Liver (tissue), 9 donors: ENCODE results near the gene SPDYA. TPM values are rescaled to one million over a fixed set of nuclear protein-coding genes. Genes with fewer than 3 reads are reported as not detected.

Source experiments
- DNase-seq: peaks from one replicate; pipeline ENCODE4 v3.0.0-alpha.2; 2017; ENCODE audit warnings: low spot score
- H3K27ac ChIP-seq, 2 donors: one replicate each; pipeline ENCODE4 v1.7.0; 2013; ENCODE audit warnings: inconsistent platforms in 2 of 2, low read length in 2 of 2, control low read depth in 1 of 2, low read depth in 1 of 2, mild to moderate bottlenecking in 1 of 2
- H3K27me3 ChIP-seq, 4 donors: one replicate each; pipeline versions ENCODE4 v1.6.1 to v1.7.0; 2013; ENCODE audit warnings: low read length in 3 of 4, inconsistent platforms in 1 of 4, mild to moderate bottlenecking in 1 of 4, moderate library complexity in 1 of 4; ENCODE audit not compliant: control insufficient read depth in 4 of 4, insufficient read depth in 4 of 4
- H3K36me3 ChIP-seq, 4 donors: one replicate each; pipeline versions ENCODE4 v1.6.1 to v1.7.0; 2013; ENCODE audit warnings: low read length in 3 of 4, mild to moderate bottlenecking in 3 of 4, low read depth in 1 of 4, moderate library complexity in 1 of 4; ENCODE audit not compliant: control insufficient read depth in 4 of 4, insufficient read depth in 3 of 4
- H3K4me1 ChIP-seq, 4 donors: one replicate each; pipeline versions ENCODE4 v1.6.1 to v1.7.0; 2013; ENCODE audit warnings: low read length in 3 of 4, mild to moderate bottlenecking in 3 of 4, moderate library complexity in 1 of 4; ENCODE audit not compliant: control insufficient read depth in 4 of 4, insufficient read depth in 4 of 4
- H3K4me3 ChIP-seq, 3 donors: one replicate each; pipeline versions ENCODE4 v1.6.1 to v1.7.0; 2013; ENCODE audit warnings: low read length in 3 of 3, control low read depth in 1 of 3, low read depth in 1 of 3, mild to moderate bottlenecking in 1 of 3
- H3K9ac ChIP-seq, 2 donors: one replicate each; pipeline ENCODE4 v1.7.0; 2013; ENCODE audit warnings: low read length in 2 of 2, mild to moderate bottlenecking in 2 of 2, moderate library complexity in 2 of 2, control low read depth in 1 of 2, low read depth in 1 of 2
- H3K9me3 ChIP-seq, 4 donors: one replicate each; pipeline versions ENCODE4 v1.6.1 to v1.7.0; 2013; ENCODE audit warnings: low read length in 3 of 4; ENCODE audit not compliant: control insufficient read depth in 4 of 4
- ATF3 ChIP-seq: IDR thresholded peaks from 2 replicates; pipeline ENCODE4 v1.6.1; 2016; ENCODE audit warnings: antibody characterized with exemption
- CTCF ChIP-seq: fragments of 150-350 bp; IDR thresholded peaks from 2 replicates; pipeline ENCODE4 v1.5.1; 2017; ENCODE audit warnings: improper control_type of control experiment, low read depth, low read length; ENCODE audit not compliant: missing input control
- EGR1 ChIP-seq, 2 donors: IDR thresholded peaks; 2 replicates each; pipeline ENCODE4 v1.6.1; 2016 to 2018; ENCODE audit warnings: antibody characterized with exemption in 2 of 2, low read depth in 2 of 2
- FOXA1 ChIP-seq: IDR thresholded peaks from 2 replicates; pipeline ENCODE4 v1.6.1; 2016; ENCODE audit warnings: antibody characterized with exemption
- FOXA2 ChIP-seq: IDR thresholded peaks from 2 replicates; pipeline ENCODE4 v1.6.1; 2016; ENCODE audit warnings: antibody characterized with exemption
- GABPA ChIP-seq, 2 donors: IDR thresholded peaks in 1 of 2; conservative IDR thresholded peaks in 1 of 2; 2 replicates each; pipeline ENCODE4 v1.6.1; 2016; ENCODE audit warnings: antibody characterized with exemption in 2 of 2, mild to moderate bottlenecking in 1 of 2, moderate library complexity in 1 of 2
- HNF4A ChIP-seq, 2 donors: conservative IDR thresholded peaks; 2 replicates each; pipeline ENCODE4 v1.6.1; 2016; ENCODE audit warnings: antibody characterized with exemption in 2 of 2, mild to moderate bottlenecking in 2 of 2
- HNF4G ChIP-seq: IDR thresholded peaks from 2 replicates; pipeline ENCODE4 v1.6.1; 2016; ENCODE audit warnings: antibody characterized with exemption
- JUND ChIP-seq, 2 donors: IDR thresholded peaks; 2 replicates each; pipeline ENCODE4 v1.6.1; 2016; ENCODE audit warnings: antibody characterized with exemption in 2 of 2
- MAX ChIP-seq: IDR thresholded peaks from 2 replicates; pipeline ENCODE4 v1.6.1; 2016; ENCODE audit warnings: antibody characterized with exemption
- NR2F2 ChIP-seq: IDR thresholded peaks from 2 replicates; pipeline ENCODE4 v1.6.1; 2016; ENCODE audit warnings: antibody characterized with exemption
- RAD21 ChIP-seq, 2 donors: IDR thresholded peaks; 2 replicates each; pipeline ENCODE4 v1.6.1; 2016; ENCODE audit warnings: antibody characterized with exemption in 2 of 2, mild to moderate bottlenecking in 2 of 2
- REST ChIP-seq: IDR thresholded peaks from 2 replicates; pipeline ENCODE4 v1.6.1; 2016; ENCODE audit warnings: antibody characterized with exemption, mild to moderate bottlenecking
- RXRA ChIP-seq, 2 donors: IDR thresholded peaks; 2 replicates each; pipeline ENCODE4 v1.6.1; 2017 to 2018; ENCODE audit warnings: antibody characterized with exemption in 2 of 2, mild to moderate bottlenecking in 1 of 2
- SP1 ChIP-seq: IDR thresholded peaks from 2 replicates; pipeline ENCODE4 v1.6.1; 2018; ENCODE audit warnings: antibody characterized with exemption, mild to moderate bottlenecking
- TAF1 ChIP-seq: conservative IDR thresholded peaks from 2 replicates; pipeline ENCODE4 v1.6.1; 2016; ENCODE audit warnings: antibody characterized with exemption, mild to moderate bottlenecking
- YY1 ChIP-seq: IDR thresholded peaks from 2 replicates; pipeline ENCODE4 v1.6.1; 2016; ENCODE audit warnings: antibody characterized with exemption, mild to moderate bottlenecking
- ZBTB33 ChIP-seq: IDR thresholded peaks from 2 replicates; pipeline ENCODE4 v1.6.1; 2016; ENCODE audit warnings: antibody characterized with exemption
- WGBS: extraction: QIAGEN DNeasy Blood & Tissue Kit; methylation state at CpG from one replicate; pipeline ENCODE4 v1.1.7; 2013; 5-methylcytosine and 5-hydroxymethylcytosine counted together
- polyA plus RNA-seq, 2 donors: library from polyadenylated mRNA; stranded (reverse) in 1 of 2; unstranded in 1 of 2; fragments of 200-250 nt in 1 of 2; fragments of >200 nt in 1 of 2; fragmentation: Nextera tagmentation in 1 of 2; extraction: Ambion mirVana in 1 of 2; gene quantifications; one replicate each; pipeline versions ENCODE4 v1.2.1 to v1.2.3, GENCODE V29; 2013 to 2015
- total RNA-seq, 2 donors: library from RNA; depleted of rRNA; stranded (reverse); fragments of >200 nt; gene quantifications; one replicate each; pipeline ENCODE4 v1.2.3, GENCODE V29; 2014
- donor health status: healthy.
- donor health status: healthy.
- donor health status: healthy.
- donor health status: healthy.
- donor health status: healthy.

Gene SPDYA
- total and polyA plus RNA-seq, 4 donors, result 0.14 to 0.67 (median 0.49) TPM; not detected in 1

GRCh38 chr2:28828382-28828781 is 17.7 kb downstream of the SPDYA start:
- H3K27me3 ChIP-seq, result no peaks in the 10 kb centered on the region
- no peak overlapping the region for H3K27ac ChIP-seq
- DNase-seq, result no peak
- no peaks in the 10 kb centered on the region for H3K36me3 ChIP-seq
- H3K9me3 ChIP-seq, result no peaks in the 10 kb centered on the region
- H3K4me3 ChIP-seq, result no peak overlapping the region
- H3K4me1 ChIP-seq, result peaks cover 0 to under 1% (median 0%) of the 10 kb centered on the region in 4 donors
- no peak for TF ChIP-seq HNF4G
- no peak for TF ChIP-seq RXRA (IDR thresholded peaks at IDR 0.05)
- no peak for TF ChIP-seq NR2F2
- no peak for TF ChIP-seq CTCF
- TF ChIP-seq FOXA1, result no peak
- TF ChIP-seq ATF3, result no peak
- TF ChIP-seq HNF4A (conservative IDR thresholded peaks at IDR 0.05), result no peak
- TF ChIP-seq TAF1, result no peak
- TF ChIP-seq REST, result no peak
- TF ChIP-seq EGR1 (IDR thresholded peaks at IDR 0.05; ENCODE audit: low read depth in 2 of 2), result no peak
- TF ChIP-seq GABPA (IDR thresholded peaks at IDR 0.05 in 1 of 2, conservative IDR thresholded peaks at IDR 0.05 in 1 of 2), result no peak
- no peak for TF ChIP-seq JUND (IDR thresholded peaks at IDR 0.05)
- TF ChIP-seq ZBTB33, result no peak
- no peak for TF ChIP-seq MAX
- no peak for TF ChIP-seq RAD21 (IDR thresholded peaks at IDR 0.05)
- no peak for TF ChIP-seq FOXA2
- TF ChIP-seq SP1, result no peak
- TF ChIP-seq YY1, result no peak
- no peak overlapping the region for H3K9ac ChIP-seq
- WGBS, result 94% methylated on average over 2 of the region's 2 CpGs
